HL-60 (cell line): ENCODE measurements around the gene BCAR3.

ENCODE experiments used
- DNase-seq, 2 experiments: peaks; one replicate each; pipeline ENCODE4 v3.0.0-alpha.2; 2010 to 2020; ENCODE audit warnings: low read depth in 1 of 2, low spot score in 1 of 2
- H3K27ac ChIP-seq: fragments of 250-450 bp; sonication (Bioruptor Pico); replicated peaks from 2 replicates; pipeline ENCODE4 v1.5.1; 2020; ENCODE audit warnings: mild to moderate bottlenecking, moderate library complexity
- H3K27me3 ChIP-seq: fragments of 250-450 bp; sonication (Bioruptor Pico); 2 replicates; pipeline ENCODE4 v1.5.1; 2021; ENCODE audit warnings: mild to moderate bottlenecking, moderate library complexity; ENCODE audit not compliant: insufficient read depth, poor library complexity, severe bottlenecking
- H3K4me3 ChIP-seq: replicated peaks from 2 replicates; pipeline ENCODE4 v1.5.1; 2011; ENCODE audit warnings: mild to moderate bottlenecking, control low read depth, low read length; ENCODE audit not compliant: insufficient read depth
- CTCF ChIP-seq: IDR thresholded peaks from one replicate; pipeline ENCODE4 v1.5.1; 2011; ENCODE audit warnings: low read length, control low read depth, inconsistent platforms; ENCODE audit not compliant: insufficient read depth
- GABPA ChIP-seq: IDR thresholded peaks from 2 replicates; pipeline ENCODE4 v1.6.1; 2012; ENCODE audit warnings: low read depth
- POLR2AphosphoS5 ChIP-seq: IDR thresholded peaks from 2 replicates; pipeline ENCODE4 v1.6.1; 2012; ENCODE audit warnings: low read depth
- REST ChIP-seq: IDR thresholded peaks from 2 replicates; pipeline ENCODE4 v1.6.1; 2012; ENCODE audit warnings: low read depth; ENCODE audit not compliant: insufficient replicate concordance
- SPI1 ChIP-seq: IDR thresholded peaks from 2 replicates; pipeline ENCODE4 v1.6.1; 2012; ENCODE audit warnings: low read depth, mild to moderate bottlenecking, borderline replicate concordance

The BCAR3 gene

GRCh38 chr1:93729502-93729901 is 47.9 kb upstream of the BCAR3 start:
- no peak overlapping the region for H3K27ac ChIP-seq

GRCh38 chr1:93728480-93729131 is 47.0 kb upstream of the BCAR3 start:
- TF ChIP-seq SPI1 = no peak
- TF ChIP-seq GABPA = no peak
- no peak for TF ChIP-seq CTCF
- TF ChIP-seq POLR2AphosphoS5 = no peak
- no peak for TF ChIP-seq REST
- H3K4me3 ChIP-seq = no peak overlapping the region
- no peak for DNase-seq
- H3K27ac ChIP-seq = no peak overlapping the region
- peaks cover 2% of the 10 kb centered on the region for H3K27me3 ChIP-seq

More at GRCh38 chr1:93729502-93729901, 47.9 kb upstream of the BCAR3 start:
- TF ChIP-seq SPI1 = no peak
- TF ChIP-seq REST = no peak
- TF ChIP-seq CTCF = no peak
- TF ChIP-seq POLR2AphosphoS5 = no peak
- no peak for TF ChIP-seq GABPA
- Histone ChIP-seq H3K27me3 (peaks cover 2% of the 10 kb centered on the region), H3K4me3 (no peak overlapping the region)
- no peak for DNase-seq

- DNase-seq = no peak
- peaks cover 2% of the 10 kb centered on the region for H3K27me3 ChIP-seq
- H3K27ac ChIP-seq = no peak overlapping the region
- TF ChIP-seq REST (no peak), CTCF (no peak), SPI1 (no peak), GABPA (no peak), POLR2AphosphoS5 (no peak)
- H3K4me3 ChIP-seq = no peak overlapping the region
Measured at GRCh38 chr1:93723733-93724270, 42.2 kb upstream of the BCAR3 start.
